A673 (cell line): ENCODE results near the gene INPPL1. TPM values are rescaled to one million over a fixed set of nuclear protein-coding genes. Genes with fewer than 3 reads are reported as not detected.

Experiments
- BruUV-seq: library from RNA; stranded (reverse); fragments of 400-500 nt; replicated peaks from 2 replicates; lab custom pipeline; 2021; lab: Mats Ljungman, UMichigan
- CTCF ChIA-PET: fragments of 300-600 bp; sonication (Branson Sonifier 250); formaldehyde crosslinking; loops from one replicate; lab custom pipeline; 2022; ENCODE audit warnings: antibody characterized with exemption; lab: Charles Lee
- POLR2A ChIA-PET: fragments of 300-600 bp; sonication (Branson Sonifier 250); formaldehyde crosslinking; loops from one replicate; lab custom pipeline; 2022; ENCODE audit warnings: antibody characterized with exemption; ENCODE audit not compliant: low non-redundant PET; lab: Charles Lee
- DNase-seq: peaks from one replicate; pipeline ENCODE4 v3.0.0-alpha.2; 2015; ENCODE audit warnings: low spot score
- H3K27ac ChIP-seq: fragments of 200-600 bp; sonication (generic); 2 replicates; pipeline ENCODE4 v1.5.1; 2016; ENCODE audit warnings: mixed run types, low read depth, mild to moderate bottlenecking, mixed read lengths, antibody characterized with exemption, low read length; ENCODE audit not compliant: poor library complexity, severe bottlenecking
- H3K27me3 ChIP-seq: fragments of 200-600 bp; sonication (generic); replicated peaks from 2 replicates; pipeline ENCODE4 v1.6.1; 2017; ENCODE audit warnings: mixed run types, low read depth, mild to moderate bottlenecking, mixed read lengths, antibody characterized with exemption, low read length; ENCODE audit not compliant: insufficient read depth, poor library complexity
- H3K36me3 ChIP-seq: fragments of 200-600 bp; sonication (generic); 2 replicates; pipeline ENCODE4 v1.6.1; 2016; ENCODE audit warnings: mixed run types, mild to moderate bottlenecking, mixed read lengths, antibody characterized with exemption, low read length; ENCODE audit not compliant: insufficient read depth, poor library complexity, severe bottlenecking
- H3K4me1 ChIP-seq: fragments of 200-600 bp; sonication (generic); 2 replicates; pipeline ENCODE4 v1.6.1; 2017; ENCODE audit warnings: mixed run types, mild to moderate bottlenecking, mixed read lengths, antibody characterized with exemption, low read length; ENCODE audit not compliant: insufficient read depth, poor library complexity, severe bottlenecking
- H3K4me3 ChIP-seq: fragments of 200-600 bp; sonication (generic); 2 replicates; pipeline ENCODE4 v1.5.1; 2016; ENCODE audit warnings: low read depth, mixed run types, mild to moderate bottlenecking, mixed read lengths, low read length; ENCODE audit not compliant: poor library complexity, severe bottlenecking
- H3K9me3 ChIP-seq: fragments of 200-600 bp; sonication (generic); 2 replicates; pipeline ENCODE4 v1.6.1; 2016; ENCODE audit warnings: mixed run types, low read depth, mild to moderate bottlenecking, mixed read lengths, antibody characterized with exemption, low read length; ENCODE audit not compliant: poor library complexity, severe bottlenecking
- CTCF ChIP-seq: fragments of 300-800, 200-600 bp; sonication (generic); conservative IDR thresholded peaks from 2 replicates; pipeline ENCODE4 v1.5.1; 2017; ENCODE audit warnings: low read depth, mild to moderate bottlenecking, antibody characterized with exemption, low read length, moderate library complexity, mixed read lengths
- EZH2 ChIP-seq: fragments of 200-600 bp; sonication (generic); IDR thresholded peaks from 2 replicates; pipeline ENCODE4 v1.6.1; 2017; ENCODE audit warnings: borderline replicate concordance, low read depth, mild to moderate bottlenecking, mixed read lengths, antibody characterized with exemption, low read length; ENCODE audit not compliant: poor library complexity, severe bottlenecking
- intact Hi-C: fragments of 100-400 bp; cut with micrococcal nuclease; formaldehyde crosslinking; loops from one replicate; pipeline ENCODE4 v1.10.0; 2022; ENCODE audit not compliant: unreplicated experiment
- total RNA-seq: library from RNA; stranded (reverse); gene quantifications from 2 replicates; pipeline ENCODE4 v1.2.3, GENCODE V29; 2021

INPPL1 gene
- total RNA-seq, 1 experiment from 2014 or later, result 104 TPM

DNA sequence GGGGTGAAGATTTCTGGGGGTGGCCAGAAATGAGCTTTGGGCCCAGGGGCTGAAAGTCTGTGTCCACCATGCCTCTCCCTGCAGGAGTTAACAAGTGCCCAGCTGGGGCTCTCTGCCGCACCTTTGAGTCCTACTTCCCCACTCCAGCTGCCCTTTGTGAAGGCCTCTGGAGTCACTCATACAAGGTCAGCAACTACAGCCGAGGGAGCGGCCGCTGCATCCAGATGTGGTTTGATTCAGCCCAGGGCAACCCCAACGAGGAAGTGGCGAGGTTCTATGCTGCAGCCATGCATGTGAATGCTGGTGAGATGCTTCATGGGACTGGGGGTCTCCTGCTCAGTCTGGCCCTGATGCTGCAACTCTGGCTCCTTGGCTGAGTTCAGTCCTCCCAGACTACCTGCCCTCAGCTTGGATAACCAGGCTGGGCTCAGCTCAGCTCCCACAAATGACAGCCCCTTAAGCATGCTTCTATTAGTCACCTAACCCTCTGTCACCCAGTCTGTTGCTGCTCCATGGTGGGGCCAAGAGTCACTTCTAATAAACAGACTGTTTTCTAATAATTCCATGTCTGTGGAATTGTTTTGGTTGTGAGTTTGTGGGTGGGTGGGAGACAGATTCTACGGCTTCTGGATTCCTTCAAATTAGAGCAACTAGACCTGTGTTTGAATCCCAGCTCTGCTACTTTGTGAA is 3.0 kb upstream of the INPPL1 start:
- no TSS peak for BruUV-seq
- no peaks in the 10 kb centered on the region for H3K9me3 ChIP-seq
- POLR2A ChIA-PET, result no interaction called here
- CTCF ChIA-PET, result no interaction called here
- H3K4me1 ChIP-seq, result peaks cover 10% of the 10 kb centered on the region
- no peak for DNase-seq
- H3K27me3 ChIP-seq, result no peaks in the 10 kb centered on the region
- no peak overlapping the region for H3K27ac ChIP-seq
- H3K36me3 ChIP-seq, result no peaks in the 10 kb centered on the region
- intact Hi-C loops, result loop anchor here (5.0 kb wide), 1 partner anchor 109 kb away; the partner anchor contains the start of gene ANAPC15
- TF ChIP-seq CTCF (no peak), EZH2 (no peak)
- H3K4me3 ChIP-seq, result no peak overlapping the region

- POLR2A ChIA-PET, result no interaction called here
- Histone ChIP-seq H3K9me3 (no peaks in the 10 kb centered on the region), H3K36me3 (no peaks in the 10 kb centered on the region), H3K4me1 (peaks cover 10% of the 10 kb centered on the region), H3K27ac (peak overlapping the region; percentile 78), H3K27me3 (no peaks in the 10 kb centered on the region), H3K4me3 (peak overlapping the region; percentile 79)
- CTCF ChIA-PET, result interaction anchor here (0.5 kb wide), 1 partner anchor 35 kb away, joined by 3 read pairs; no protein-coding TSS in a partner anchor
- no TSS peak for BruUV-seq
- no peak for DNase-seq
- no peak for TF ChIP-seq CTCF
- no peak for TF ChIP-seq EZH2
- intact Hi-C loops, result loop anchor here (5.0 kb wide), 1 partner anchor 110 kb away; the partner anchor contains the start of gene ANAPC15
Observed at GRCh38 chr11:72222106-72222891, 2.3 kb upstream of the INPPL1 start.

GRCh38 chr11:72222907-72223614 is 1.5 kb upstream of the INPPL1 start:
- no TSS peak for BruUV-seq
- H3K9me3 ChIP-seq, result no peaks in the 10 kb centered on the region
- H3K27me3 ChIP-seq, result no peaks in the 10 kb centered on the region
- H3K4me1 ChIP-seq, result peaks cover 10% of the 10 kb centered on the region
- TF ChIP-seq EZH2 (no peak), CTCF (no peak)
- peak overlapping the region; percentile 79 for H3K4me3 ChIP-seq
- CTCF ChIA-PET, result interaction anchor here (0.5 to 0.6 kb wide), 4 partner anchors 14 to 195 kb away, joined by 3 to 7 read pairs (median 4); no protein-coding TSS in a partner anchor
- H3K27ac ChIP-seq, result peak overlapping the region; percentile 78
- intact Hi-C loops, result loop anchor here (5.0 kb wide), 1 partner anchor 111 kb away; the partner anchor contains the start of gene ANAPC15
- peaks cover 2% of the 10 kb centered on the region for H3K36me3 ChIP-seq
- DNase-seq, result peak; percentile 97
- POLR2A ChIA-PET, result no interaction called here
